ENCODE data around the gene XRCC6.

- TF ChIP-seq MAX (IDR thresholded peaks at IDR 0.05) (no peak), CTCF (CRISPR knock-in tag; IDR thresholded peaks at IDR 0.05) (no peak), TCF7L2 (IDR thresholded peaks at IDR 0.05; ENCODE audit: low read depth, low read length) (no peak), FOXM1 (CRISPR knock-in tag; IDR thresholded peaks at IDR 0.05) (no peak), IKZF1 (IDR thresholded peaks at IDR 0.05) (no peak), ZNF10 (CRISPR knock-in tag; IDR thresholded peaks at IDR 0.05; ENCODE audit: borderline replicate concordance, low read depth) (no peak), ETV6 (CRISPR knock-in tag; conservative IDR thresholded peaks at IDR 0.05) (no peak), ZNF451 (CRISPR knock-in tag; IDR thresholded peaks at IDR 0.05) (no peak)
Measured at GRCh38 chr22:41574847-41575381, 46.2 kb upstream of the XRCC6 start.
